T-cell (primary cell): Measurements from ENCODE around the gene LIPT2. TPM values are rescaled to one million over a fixed set of nuclear protein-coding genes. Genes with fewer than 3 reads are reported as not detected.
A peak's percentile ranks its signal among the peaks of the same experiment; 100 is the strongest.

ENCODE experiments used
- ATAC-seq, 4 experiments: fragments of 200-7000 bp in 3 of 4; fragments of 150-1000 bp in 1 of 4; cut with Tn5 transposase; replicated peaks in 1 of 4; 1 replicate in 3 of 4; 2 replicates in 1 of 4; pipeline ENCODE4 v1.10.0; 2021; ENCODE audit warnings: moderate library complexity in 3 of 4, mild to moderate bottlenecking in 2 of 4, moderate number of reproducible peaks in 1 of 4
- CTCF ChIA-PET, 2 donors: fragments of 300-600 bp; sonication (Branson Sonifier 250); formaldehyde crosslinking; loops; one replicate each; lab custom pipeline; 2022; ENCODE audit warnings: antibody characterized with exemption in 2 of 2; lab: Charles Lee
- POLR2A ChIA-PET, 2 donors: fragments of 300-600 bp; sonication (Branson Sonifier 250); formaldehyde crosslinking; loops; one replicate each; lab custom pipeline; 2022; ENCODE audit warnings: antibody characterized with exemption in 2 of 2; lab: Charles Lee
- DNase-seq, 35 experiments: peaks; one replicate each; pipeline versions ENCODE4 v3.0.0 to v3.0.0-alpha.2; 2013 to 2023
- H3K27ac ChIP-seq: one replicate; pipeline ENCODE4 v1.5.1; 2013; ENCODE audit warnings: low read length
- H3K27me3 ChIP-seq, 2 experiments: replicated peaks in 1 of 2; 1 replicate in 1 of 2; 2 replicates in 1 of 2; pipeline versions ENCODE4 v1.6.1 to v1.7.0; 2013; ENCODE audit warnings: low read length in 1 of 2, mixed read lengths in 1 of 2; ENCODE audit not compliant: control insufficient read depth in 2 of 2, insufficient read depth in 2 of 2; ENCODE audit errors: extremely low read depth in 1 of 2
- H3K36me3 ChIP-seq, 2 donors: 1 replicate in 1 of 2; 2 replicates in 1 of 2; pipeline versions ENCODE4 v1.6.1 to v1.7.0; 2013; ENCODE audit warnings: low read length in 1 of 2; ENCODE audit not compliant: control insufficient read depth in 2 of 2, insufficient read depth in 1 of 2; ENCODE audit errors: extremely low read depth in 1 of 2
- H3K4me1 ChIP-seq, 2 experiments: 1 replicate in 1 of 2; 2 replicates in 1 of 2; pipeline versions ENCODE4 v1.6.1 to v1.7.0; 2013; ENCODE audit warnings: low read length in 2 of 2, mixed read lengths in 1 of 2; ENCODE audit not compliant: insufficient read depth in 2 of 2, control insufficient read depth in 1 of 2; ENCODE audit errors: extremely low read depth in 1 of 2
- H3K4me3 ChIP-seq, 2 donors: 1 replicate in 1 of 2; 2 replicates in 1 of 2; pipeline versions ENCODE4 v1.5.1 to v1.7.0; 2013; ENCODE audit warnings: mild to moderate bottlenecking in 2 of 2, low read length in 1 of 2, moderate library complexity in 1 of 2; ENCODE audit not compliant: control insufficient read depth in 1 of 2; ENCODE audit errors: extremely low read depth in 1 of 2
- H3K9me3 ChIP-seq: 2 replicates; pipeline ENCODE4 v1.7.0; 2013
- H3K27ac Mint-ChIP-seq, 2 donors: one replicate each; pipeline ENCODE4 v1.8.0; 2020 to 2021; ENCODE audit warnings: mild to moderate bottlenecking in 2 of 2, mixed read lengths in 2 of 2
- H3K27me3 Mint-ChIP-seq, 2 donors: one replicate each; pipeline ENCODE4 v1.8.0; 2021 to 2022; ENCODE audit warnings: mixed read lengths in 2 of 2
- H3K36me3 Mint-ChIP-seq: one replicate; pipeline ENCODE4 v1.8.0; 2021; ENCODE audit warnings: mixed read lengths
- H3K4me1 Mint-ChIP-seq, 3 donors: one replicate each; pipeline ENCODE4 v1.8.0; 2020 to 2022; ENCODE audit warnings: mixed read lengths in 3 of 3, mild to moderate bottlenecking in 1 of 3
- H3K4me3 Mint-ChIP-seq, 3 donors: one replicate each; pipeline ENCODE4 v1.8.0; 2020 to 2022; ENCODE audit warnings: mild to moderate bottlenecking in 3 of 3, mixed read lengths in 3 of 3, moderate library complexity in 3 of 3
- H3K9me3 Mint-ChIP-seq, 3 donors: one replicate each; pipeline ENCODE4 v1.8.0; 2020 to 2022; ENCODE audit warnings: mixed read lengths in 3 of 3
- WGBS: methylation state at CpG from one replicate; pipeline ENCODE4 v1.1.5; 2013; ENCODE audit warnings: missing lambda C conversion rate; ENCODE audit not compliant: insufficient coverage; 5-methylcytosine and 5-hydroxymethylcytosine counted together
- total RNA-seq, 35 experiments: library from RNA in 6 of 35; stranded (reverse) in 6 of 35; fragments of 120-200 nt in 1 of 35; gene quantifications; one replicate each; pipeline versions ENCODE4 v1.2.1 to v1.2.4 and lab custom pipeline; 2013 to 2026

Gene LIPT2
- total RNA-seq, 5 donors from 2014 or later (not counting 1 experiment from before 2014, with no cell fraction given), result 8.9 to 16.1 (median 11.5) TPM

DNA sequence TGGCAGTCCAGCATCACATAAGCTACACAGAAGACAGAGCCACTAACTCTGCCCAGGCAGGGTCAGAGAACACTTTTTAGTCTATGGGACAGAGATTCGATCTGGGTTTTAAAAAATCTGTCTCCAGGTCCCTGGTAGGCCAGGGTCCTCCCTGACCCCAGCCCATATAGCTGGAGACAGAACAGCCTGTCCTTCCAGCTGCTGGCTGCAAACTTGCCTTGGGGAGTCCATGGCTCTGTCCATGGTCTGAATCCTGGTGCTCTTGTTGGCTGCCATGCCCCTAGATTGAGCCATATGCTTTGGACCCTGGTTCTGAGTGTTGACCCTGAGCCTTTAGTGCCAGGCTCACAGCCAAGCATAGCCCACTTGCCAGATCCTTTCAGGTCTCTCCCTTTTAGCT is 13.3 kb upstream of the LIPT2 start:
- H3K36me3 ChIP-seq, result no peaks in the 10 kb centered on the region
- no peaks in the 10 kb centered on the region for H3K4me1 Mint-ChIP-seq
- peaks cover 0 to 3% (median 0%) of the 10 kb centered on the region in 3 donors for H3K9me3 Mint-ChIP-seq
- 50% methylated on average over 1 of the region's 1 CpG for WGBS
- DNase-seq (no peak), ATAC-seq (no peak)
- peaks cover 0 to 10% of the 10 kb centered on the region in 2 experiments for H3K27me3 ChIP-seq
- ChIA-PET CTCF (no interaction called here), POLR2A (no interaction called here)
- H3K4me3 ChIP-seq, result no peak overlapping the region
- H3K4me3 Mint-ChIP-seq, result no peak overlapping the region
- no peak overlapping the region for H3K27ac ChIP-seq
- H3K36me3 Mint-ChIP-seq, result no peaks in the 10 kb centered on the region
- no peak overlapping the region for H3K27ac Mint-ChIP-seq
- H3K27me3 Mint-ChIP-seq, result peaks cover 3 to 20% of the 10 kb centered on the region in 2 donors
- no peaks in the 10 kb centered on the region for H3K4me1 ChIP-seq
- no peaks in the 10 kb centered on the region for H3K9me3 ChIP-seq

DNA sequence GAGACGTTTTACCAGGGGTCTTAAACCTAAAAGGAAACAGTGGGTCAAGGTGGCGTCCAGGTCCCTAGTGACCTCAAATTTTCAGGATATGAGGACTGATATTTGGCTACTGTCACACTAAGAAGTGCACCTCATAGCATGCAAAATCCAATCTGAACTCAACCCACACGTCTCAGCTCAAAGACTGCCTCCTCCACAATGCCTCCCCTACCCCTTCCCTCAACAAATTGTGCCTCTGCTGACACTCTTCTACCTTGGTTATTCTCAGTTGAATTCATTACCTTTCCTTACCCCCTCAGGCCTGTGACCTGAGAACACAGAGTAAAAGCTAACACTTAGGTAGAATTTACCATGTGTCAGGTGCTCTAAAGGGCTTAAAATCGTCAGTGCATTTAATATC is 12.4 kb upstream of the LIPT2 start:
- H3K27me3 Mint-ChIP-seq, result peaks cover 8 to 17% of the 10 kb centered on the region in 2 donors
- no peak overlapping the region for H3K4me3 Mint-ChIP-seq
- ChIA-PET POLR2A (no interaction called here), CTCF (interaction anchor here in 1 of 2 donors (0.5 kb wide), 1 partner anchor 196 kb away, joined by 3 read pairs; no protein-coding TSS in a partner anchor)
- no peaks in the 10 kb centered on the region for H3K36me3 Mint-ChIP-seq
- no peaks in the 10 kb centered on the region for H3K36me3 ChIP-seq
- no peaks in the 10 kb centered on the region for H3K9me3 ChIP-seq
- DNase-seq (no peak), ATAC-seq (no peak)
- H3K9me3 Mint-ChIP-seq, result peaks cover 0 to 4% (median 3%) of the 10 kb centered on the region in 3 donors
- no peak overlapping the region for H3K27ac Mint-ChIP-seq
- no peaks in the 10 kb centered on the region for H3K4me1 ChIP-seq
- H3K4me3 ChIP-seq, result no peak overlapping the region
- peaks cover 0 to 3% of the 10 kb centered on the region in 2 experiments for H3K27me3 ChIP-seq
- no peak overlapping the region for H3K27ac ChIP-seq
- WGBS, result 78% methylated on average over 3 of the region's 4 CpGs
- H3K4me1 Mint-ChIP-seq, result no peaks in the 10 kb centered on the region

DNA sequence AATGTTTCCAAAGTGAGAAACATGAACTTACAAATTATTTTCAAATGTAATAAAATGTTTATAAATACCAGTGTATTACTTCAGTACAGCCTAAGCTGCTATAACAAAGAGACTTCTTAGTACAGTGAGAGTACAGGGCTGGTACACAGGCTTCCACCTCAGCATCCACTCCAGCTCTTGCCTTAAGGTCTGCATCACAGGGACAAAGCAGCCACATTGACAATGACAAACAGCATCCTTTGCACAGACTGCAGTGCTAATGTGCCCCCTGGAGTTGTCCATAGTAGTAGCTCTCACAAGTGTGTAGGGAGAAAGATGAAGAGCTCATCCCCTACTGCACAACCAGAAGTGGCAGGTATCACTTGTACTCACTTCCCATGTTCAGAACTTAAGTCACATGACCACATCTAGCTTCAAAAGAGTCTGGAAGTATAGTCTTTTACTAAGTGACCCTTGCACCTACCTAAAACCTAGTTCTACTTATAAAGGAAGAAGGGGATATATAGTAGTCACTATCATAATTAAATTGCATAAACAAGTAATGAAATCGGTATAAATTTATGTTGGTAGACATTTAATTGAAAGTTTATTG is 10.7 kb upstream of the LIPT2 start:
- no peak overlapping the region for H3K4me3 Mint-ChIP-seq
- H3K9me3 Mint-ChIP-seq, result peaks cover 0 to 5% (median 3%) of the 10 kb centered on the region in 3 donors
- H3K4me1 ChIP-seq, result no peaks in the 10 kb centered on the region
- DNase-seq, result no peak
- CTCF ChIA-PET, result no interaction called here
- H3K9me3 ChIP-seq, result no peaks in the 10 kb centered on the region
- WGBS, result no CpG with 5 or more reads among the region's 1 CpG
- no peaks in the 10 kb centered on the region for H3K4me1 Mint-ChIP-seq
- H3K27me3 ChIP-seq, result peaks cover 0 to 3% of the 10 kb centered on the region in 2 experiments
- no peak overlapping the region for H3K27ac ChIP-seq
- no peak overlapping the region for H3K27ac Mint-ChIP-seq
- no peaks in the 10 kb centered on the region for H3K36me3 ChIP-seq
- H3K4me3 ChIP-seq, result no peak overlapping the region
- no peak for ATAC-seq
- no peaks in the 10 kb centered on the region for H3K36me3 Mint-ChIP-seq
- POLR2A ChIA-PET, result interaction anchor here in 1 of 2 donors (0.6 kb wide), 1 partner anchor 330 kb away, joined by 3 read pairs; no protein-coding TSS in a partner anchor
- H3K27me3 Mint-ChIP-seq, result peaks cover 8 to 10% of the 10 kb centered on the region in 2 donors

DNA sequence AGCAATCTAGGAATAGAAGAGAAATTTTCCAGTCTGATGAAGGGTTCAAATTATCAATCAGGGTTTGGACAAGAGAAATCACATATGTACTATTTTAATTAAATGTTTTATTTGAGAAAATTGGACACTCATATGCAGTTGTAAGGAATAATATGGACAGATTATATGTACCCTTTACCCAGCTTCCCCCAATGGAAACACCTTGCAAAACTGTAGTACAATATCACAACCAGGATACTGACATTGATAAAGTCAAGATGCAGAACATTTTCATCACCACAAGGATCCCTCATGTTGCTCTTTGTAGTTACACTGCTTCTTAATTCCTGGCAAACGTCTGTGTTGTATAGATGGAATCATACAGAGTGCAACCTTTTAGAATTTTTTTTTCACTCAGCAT is 1.4 kb upstream of the LIPT2 start:
- no peaks in the 10 kb centered on the region for H3K27me3 ChIP-seq
- ChIA-PET CTCF (no interaction called here), POLR2A (no interaction called here)
- no CpG with 5 or more reads among the region's 1 CpG for WGBS
- peaks cover 4% of the 10 kb centered on the region for H3K9me3 ChIP-seq
- ATAC-seq, result no peak
- peaks cover 5 to 15% of the 10 kb centered on the region in 2 experiments for H3K4me1 ChIP-seq
- H3K4me3 Mint-ChIP-seq, result no peak overlapping the region
- H3K27ac Mint-ChIP-seq, result no peak overlapping the region
- DNase-seq, result no peak
- no peaks in the 10 kb centered on the region for H3K27me3 Mint-ChIP-seq
- peaks cover 12% of the 10 kb centered on the region for H3K36me3 Mint-ChIP-seq
- H3K27ac ChIP-seq, result no peak overlapping the region
- no peak overlapping the region for H3K4me3 ChIP-seq
- H3K4me1 Mint-ChIP-seq, result peaks cover 24 to 31% (median 26%) of the 10 kb centered on the region in 3 donors
- no peaks in the 10 kb centered on the region for H3K36me3 ChIP-seq
- H3K9me3 Mint-ChIP-seq, result peaks cover 0 to 6% (median 0%) of the 10 kb centered on the region in 3 donors

DNA sequence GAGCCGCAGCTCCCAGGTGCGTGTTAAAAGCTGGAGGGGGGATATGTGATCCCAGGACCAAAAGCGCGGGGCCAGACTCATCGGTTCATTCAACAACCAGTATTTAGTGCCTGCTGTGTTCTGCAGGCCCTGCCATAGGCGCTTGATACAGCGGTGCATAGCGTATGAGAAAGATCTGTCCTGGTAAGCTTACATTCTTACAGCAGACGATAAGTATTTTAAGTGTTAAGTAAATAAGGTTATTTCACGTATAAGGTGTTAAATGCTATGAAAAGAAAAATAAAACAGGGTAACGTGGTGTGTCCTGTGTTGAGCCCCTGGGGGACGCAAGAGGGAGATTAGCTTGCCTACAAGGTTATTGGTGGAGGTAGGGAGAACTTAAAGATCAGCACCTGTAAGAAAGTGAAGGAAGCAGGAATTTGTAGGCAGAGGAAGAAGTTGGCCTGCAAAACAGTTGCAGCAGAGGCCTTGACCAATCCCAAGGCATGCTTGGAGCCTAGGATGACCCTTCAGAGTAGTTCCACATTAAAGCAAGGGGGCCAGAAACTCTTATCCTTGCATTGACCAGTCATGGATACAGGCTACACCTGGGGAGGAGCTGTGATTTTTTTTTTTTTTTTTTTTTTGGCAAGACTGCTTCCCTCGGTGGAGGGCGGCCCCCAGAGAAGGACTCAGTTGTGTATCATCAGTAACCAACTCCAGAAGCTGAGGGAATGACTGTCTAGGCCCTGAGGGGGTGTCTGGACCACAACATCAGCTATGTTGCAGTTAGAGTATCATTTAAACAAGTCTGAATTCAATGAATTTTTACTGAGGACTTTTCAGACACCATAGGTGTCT is 487 bp upstream of the LIPT2 start:
- POLR2A ChIA-PET, result interaction anchor here (0.5 to 1.6 kb wide), 2 partner anchors 95 to 96 kb away, joined by 4 to 16 read pairs; partner anchors contain the start of gene PGM2L1 (in 1 of the 2)
- Mint-ChIP-seq H3K9me3 (peaks cover 0 to 6% (median 0%) of the 10 kb centered on the region in 3 donors), H3K27me3 (no peaks in the 10 kb centered on the region), H3K27ac (peak overlapping the region; percentile 94), H3K4me1 (peaks cover 26 to 31% (median 26%) of the 10 kb centered on the region in 3 donors), H3K36me3 (peaks cover 12% of the 10 kb centered on the region), H3K4me3 (peak overlapping the region; percentile 82 to 83 (median 83))
- Histone ChIP-seq H3K9me3 (peaks cover 4% of the 10 kb centered on the region), H3K36me3 (no peaks in the 10 kb centered on the region), H3K4me3 (peak overlapping the region; percentile 54 to 68), H3K27ac (peak overlapping the region; percentile 52), H3K27me3 (no peaks in the 10 kb centered on the region), H3K4me1 (peaks cover 5 to 15% of the 10 kb centered on the region in 2 experiments)
- 14% methylated on average over 4 of the region's 14 CpGs for WGBS
- CTCF ChIA-PET, result interaction anchor here in 1 of 2 donors (0.6 to 1.6 kb wide), 8 partner anchors 43 to 537 kb away, joined by 3 to 6 read pairs (median 4); partner anchors contain the start of genes PGM2L1 and POLD3
- ATAC-seq (no peak), DNase-seq (no peak)

DNA sequence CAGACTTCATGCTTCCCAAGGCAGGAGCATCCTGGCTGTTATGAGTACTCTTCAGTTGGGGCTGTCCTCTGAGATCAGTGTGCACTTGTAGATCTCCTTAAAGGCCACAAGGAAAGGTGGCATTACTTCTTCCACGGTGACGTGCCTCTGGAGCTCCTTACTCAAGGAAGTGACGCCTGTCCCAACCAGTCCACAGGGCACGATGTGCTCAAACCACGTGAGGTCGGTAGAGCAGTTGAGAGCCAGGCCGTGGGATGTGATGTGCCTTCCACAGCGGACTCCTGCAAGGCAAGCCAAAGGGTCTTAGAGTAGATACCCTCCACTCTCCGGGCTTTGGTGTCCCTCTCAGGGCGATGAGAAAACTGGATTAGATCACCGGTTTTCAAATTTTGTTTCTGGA is 1.4 kb downstream of the LIPT2 start:
- H3K27me3 Mint-ChIP-seq, result no peaks in the 10 kb centered on the region
- H3K27ac Mint-ChIP-seq, result peak overlapping the region in 1 of 2 donors; percentile 59
- peak overlapping the region; percentile 55 to 83 (median 67) for H3K4me3 Mint-ChIP-seq
- Histone ChIP-seq H3K36me3 (no peaks in the 10 kb centered on the region), H3K9me3 (no peaks in the 10 kb centered on the region), H3K4me1 (peaks cover 5 to 15% of the 10 kb centered on the region in 2 experiments), H3K27me3 (no peaks in the 10 kb centered on the region), H3K27ac (no peak overlapping the region), H3K4me3 (no peak overlapping the region)
- ChIA-PET CTCF (interaction anchor here in 1 of 2 donors (0.6 kb wide), 1 partner anchor 440 kb away, joined by 4 read pairs; no protein-coding TSS in a partner anchor), POLR2A (no interaction called here)
- WGBS, result 86% methylated on average over 7 of the region's 11 CpGs
- ATAC-seq (no peak), DNase-seq (peak in 1 of 35 experiments; percentile 7)
- H3K36me3 Mint-ChIP-seq, result peaks cover 5% of the 10 kb centered on the region
- peaks cover 0 to under 1% (median 0%) of the 10 kb centered on the region in 3 donors for H3K9me3 Mint-ChIP-seq
- peaks cover 26 to 31% (median 27%) of the 10 kb centered on the region in 3 donors for H3K4me1 Mint-ChIP-seq
